Stimulated activated CD4-positive, alpha-beta T cell treated with anti-CD3 and anti-CD28 coated beads, Interleukin-2, amount 100 ng/mL, for 24 hours (primary cell): ENCODE results near the gene LRBA.

Experiments used
- DNase-seq, 2 donors: peaks; one replicate each; pipeline ENCODE4 v3.0.0-alpha.2; 2020

LRBA gene

DNA sequence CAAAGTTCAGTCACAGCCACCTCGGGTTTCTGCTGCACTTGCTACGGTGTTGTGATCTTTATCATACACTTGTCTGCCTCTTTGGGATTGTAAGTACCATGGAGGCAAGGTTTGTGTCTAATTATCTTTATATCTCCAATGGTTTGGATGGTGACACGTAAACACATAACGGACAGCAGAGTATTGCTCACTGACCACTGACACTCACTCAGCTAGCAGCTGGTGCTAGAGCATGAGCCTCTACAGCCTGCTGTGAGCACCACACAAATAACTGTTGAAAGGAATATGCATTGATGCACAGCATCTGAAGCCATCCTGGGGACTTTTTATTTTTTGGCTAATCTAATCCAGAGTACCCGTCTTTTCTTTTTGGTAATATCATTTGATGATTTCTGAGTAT lies 780.8 kb downstream of the LRBA start:
- no peak for DNase-seq

DNA sequence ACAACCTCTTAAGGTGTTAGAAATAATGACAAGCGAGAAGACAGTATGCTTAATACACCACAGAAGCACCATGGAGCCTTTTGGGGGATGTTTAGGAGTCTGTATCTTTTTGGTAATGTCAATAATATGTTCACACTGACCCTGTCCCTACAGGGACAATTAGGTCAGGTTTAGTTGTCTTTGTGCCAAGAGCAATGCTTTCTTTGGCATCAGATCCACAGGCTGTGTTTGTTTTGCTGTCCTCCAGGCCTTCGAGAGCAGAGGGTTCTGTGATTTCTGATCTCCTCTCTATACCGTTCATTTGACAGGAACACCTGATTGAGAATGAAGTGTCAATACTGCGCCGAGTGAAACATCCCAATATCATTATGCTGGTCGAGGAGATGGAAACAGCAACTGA lies 783.1 kb downstream of the LRBA start:
- no peak for DNase-seq

DNA sequence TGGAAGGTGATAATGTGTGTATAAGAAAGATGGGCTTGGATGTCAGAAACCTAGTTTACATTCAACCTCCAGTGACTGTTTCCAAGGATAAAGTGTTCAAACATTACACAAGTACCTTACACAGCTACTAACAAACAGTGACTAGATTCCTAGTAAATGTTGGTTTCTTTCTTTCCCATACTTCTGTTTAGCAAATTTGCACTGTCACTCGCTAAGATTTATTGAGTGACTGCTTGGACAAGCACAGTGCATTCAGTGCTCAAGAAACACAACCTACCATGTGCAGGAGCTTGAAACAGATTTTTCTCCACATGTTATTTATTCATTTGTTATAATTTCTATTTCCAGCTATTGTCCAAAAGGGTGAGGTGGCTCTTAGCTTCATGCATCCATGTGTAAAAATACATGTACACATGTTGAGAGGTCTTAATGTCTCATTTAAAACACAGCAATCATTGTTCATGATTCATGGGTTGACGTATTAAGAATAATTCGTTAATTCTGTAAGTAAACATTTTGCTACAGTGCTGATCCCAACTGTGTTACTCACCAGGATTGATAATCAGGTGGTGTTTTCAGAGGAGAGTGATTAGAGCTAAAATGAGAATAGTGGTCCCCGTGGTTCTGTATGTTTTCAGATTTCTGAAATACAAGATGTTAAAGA lies 783.8 kb downstream of the LRBA start:
- DNase-seq = no peak

DNA sequence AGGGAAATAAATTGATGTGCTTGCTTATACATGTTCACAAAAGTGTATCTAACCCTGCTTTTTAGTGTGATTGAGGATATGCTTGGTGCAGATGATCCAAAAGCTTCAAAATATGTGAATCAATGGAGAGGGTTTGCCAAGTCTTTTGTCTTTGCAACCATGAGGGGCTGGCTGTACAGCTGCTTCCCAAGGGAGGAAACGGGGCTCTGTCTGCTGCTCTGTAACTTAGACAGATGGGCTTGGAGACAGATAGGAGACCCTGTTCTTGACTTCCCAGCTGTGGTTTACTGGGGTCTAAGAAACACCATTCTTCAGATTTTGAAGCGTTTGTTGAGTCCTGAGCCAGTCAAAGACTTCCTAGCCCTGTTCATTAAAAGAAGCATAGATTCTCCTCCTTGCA lies 784.5 kb downstream of the LRBA start:
- DNase-seq = no peak

DNA sequence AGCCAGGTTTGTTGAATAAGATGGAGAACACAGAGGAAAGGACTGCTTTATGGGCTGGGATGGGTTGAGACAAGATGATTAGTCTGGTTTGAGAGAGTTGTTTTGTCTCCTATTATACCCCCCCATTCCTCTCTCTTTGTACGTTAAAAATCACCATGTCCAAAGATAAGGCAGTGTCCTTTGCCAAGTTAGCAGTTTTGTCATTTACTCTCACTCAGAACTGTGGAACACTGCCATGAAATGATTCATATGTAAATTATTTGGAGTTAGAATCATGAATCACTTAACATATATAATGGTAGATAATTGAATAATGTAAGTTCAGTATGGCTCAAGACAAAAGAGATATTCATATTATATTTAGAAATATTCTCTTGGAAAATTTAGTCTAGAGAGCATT lies 785.6 kb downstream of the LRBA start:
- no peak for DNase-seq

DNA sequence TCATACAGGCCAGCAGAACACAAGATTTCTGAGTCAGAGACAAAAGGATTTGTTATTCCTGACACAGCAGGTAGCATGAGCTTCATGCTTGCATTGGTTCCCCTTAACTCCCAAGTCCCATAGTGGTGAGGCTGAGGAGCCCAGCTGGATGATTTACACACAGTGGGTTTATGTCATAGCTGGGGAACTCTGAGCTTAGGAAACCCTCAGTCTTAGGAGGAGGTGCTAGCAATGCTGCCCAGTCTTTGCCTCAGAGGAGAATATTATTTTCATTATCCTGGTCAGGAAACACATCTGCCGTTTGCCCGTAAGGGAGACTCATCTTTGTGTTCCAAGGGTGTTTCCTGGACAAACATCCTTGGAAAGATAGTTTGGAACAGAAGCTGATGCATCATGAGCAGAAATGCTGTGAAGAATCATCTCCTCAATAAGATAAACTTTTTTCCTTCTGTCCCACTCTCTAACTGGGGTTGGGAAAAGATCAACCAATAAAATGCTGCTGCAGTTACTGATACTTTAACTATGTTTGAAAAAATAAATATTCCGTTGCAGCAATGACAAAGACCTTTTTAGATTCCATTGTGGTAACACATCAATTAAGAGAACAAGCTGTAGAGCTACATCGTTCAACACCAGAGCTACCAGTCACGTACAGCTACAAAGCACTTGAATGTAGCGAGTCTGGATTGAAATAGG lies 790.0 kb downstream of the LRBA start:
- no peak for DNase-seq

DNA sequence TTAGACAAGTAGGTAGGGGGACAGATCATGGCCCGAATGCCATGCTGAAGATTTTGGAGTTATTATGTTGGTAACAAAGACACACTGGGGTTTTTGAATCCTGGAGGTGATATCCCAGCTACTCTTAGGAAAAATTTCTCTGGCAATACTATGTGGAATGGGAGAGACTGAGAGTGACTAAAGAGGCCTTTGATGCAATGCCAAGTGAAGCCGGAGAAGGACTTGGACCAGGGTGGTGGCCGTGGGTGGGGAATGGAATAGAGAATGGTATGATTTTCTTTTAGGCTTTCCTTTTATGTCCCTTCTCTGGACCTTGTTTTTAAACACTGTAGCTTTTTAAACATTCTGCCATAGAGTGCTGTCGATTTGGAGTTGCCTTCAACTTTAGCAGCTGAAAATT lies 795.2 kb downstream of the LRBA start:
- DNase-seq = no peak

DNA sequence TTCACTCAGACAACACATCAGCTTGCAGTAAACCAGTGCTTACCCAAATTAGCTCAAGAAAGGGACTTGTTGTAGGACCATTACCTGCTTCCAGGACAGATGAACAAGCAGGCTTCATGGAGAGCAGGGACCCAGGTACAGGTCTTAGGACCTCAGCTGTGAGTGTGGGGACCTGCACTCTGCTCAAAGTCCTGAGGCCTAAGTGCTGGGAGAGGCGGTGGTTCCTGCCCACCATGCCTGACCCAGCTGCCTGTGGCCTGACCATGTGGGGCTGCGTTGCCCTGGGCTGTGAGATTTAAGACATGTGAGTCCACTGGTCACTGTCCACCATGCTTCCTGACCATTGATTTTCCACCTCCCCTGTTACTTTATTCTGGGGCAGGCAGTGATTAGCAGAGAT lies 796.6 kb downstream of the LRBA start:
- DNase-seq = no peak

DNA sequence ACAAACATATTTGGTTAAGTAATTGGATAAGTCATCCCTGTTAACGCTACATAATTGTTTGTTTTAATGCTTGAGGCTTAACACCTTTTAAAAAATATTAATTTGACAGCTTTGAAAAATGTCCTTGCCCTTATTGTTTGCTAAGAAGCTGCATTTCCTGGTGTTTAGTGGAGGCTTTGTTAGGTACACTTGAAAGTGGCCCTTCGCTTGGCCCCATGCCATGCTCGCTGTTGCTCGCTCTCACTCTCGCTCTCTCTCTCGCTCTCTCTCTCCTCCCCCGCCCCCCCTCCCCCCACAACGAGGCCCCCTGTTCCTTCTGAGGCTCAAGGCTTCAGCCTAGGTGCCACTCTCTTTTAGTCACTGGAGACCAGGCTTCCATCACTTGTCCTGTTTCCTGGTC lies 797.3 kb downstream of the LRBA start:
- DNase-seq = no peak

DNA sequence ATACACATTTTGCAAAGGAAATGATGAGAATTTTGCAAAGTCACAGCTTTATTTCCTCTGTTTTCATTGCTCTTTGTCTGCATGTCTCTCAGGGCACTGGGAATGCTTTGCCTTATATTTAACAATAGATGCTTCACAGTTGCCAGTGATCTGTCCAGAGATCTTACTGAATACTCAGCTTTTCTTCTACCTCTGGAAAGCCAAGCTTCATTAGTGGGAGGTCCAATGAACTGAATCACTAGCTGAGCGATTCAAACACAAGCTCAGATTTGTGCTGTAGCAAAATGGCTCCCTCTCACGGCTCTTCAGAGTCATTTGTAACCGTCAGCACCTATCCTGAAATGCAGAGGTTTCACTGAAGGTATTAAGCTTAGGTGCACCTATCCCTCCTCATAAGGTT lies 797.9 kb downstream of the LRBA start:
- DNase-seq = no peak

DNA sequence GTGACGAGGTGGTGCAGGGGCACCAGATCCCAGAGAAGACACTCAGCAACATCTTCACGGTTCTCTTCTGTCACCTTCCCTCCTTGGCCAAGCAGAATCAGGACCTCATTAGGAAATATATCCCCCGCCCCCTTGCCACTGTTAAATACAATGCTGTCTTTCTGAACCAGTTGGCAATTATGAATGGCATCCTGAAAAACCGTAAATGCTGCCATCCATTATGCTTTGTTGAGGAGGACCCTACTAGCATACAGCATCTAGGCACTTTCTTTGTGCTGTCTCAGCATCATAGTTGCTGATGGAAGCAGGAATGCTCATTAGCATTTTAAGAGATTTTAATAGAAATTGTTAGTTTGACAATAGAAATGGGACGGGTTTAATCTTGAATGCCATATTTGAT lies 798.4 kb downstream of the LRBA start:
- DNase-seq = no peak

DNA sequence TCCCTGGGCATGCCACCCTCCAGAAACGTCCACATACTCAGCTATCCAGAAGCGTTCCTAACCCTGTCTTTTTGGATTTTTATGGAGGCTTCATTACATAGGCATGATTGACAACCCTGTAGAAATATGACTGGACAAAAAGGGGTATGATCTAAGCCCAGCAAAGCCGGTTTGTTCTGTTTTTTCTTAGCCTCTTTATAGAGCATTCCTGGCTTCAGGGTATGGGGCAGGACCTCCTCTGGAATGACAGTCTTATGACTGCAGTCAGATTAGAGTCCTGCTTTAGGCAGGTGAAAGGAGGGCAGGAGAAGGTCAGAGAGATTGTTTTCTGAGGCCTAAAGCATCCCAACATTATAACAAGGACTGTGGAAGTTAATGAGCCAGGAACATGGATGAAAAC lies 799.5 kb downstream of the LRBA start:
- no peak for DNase-seq
